ENCODE measurements around the gene PTX4.

- no peak for TF ChIP-seq CTCF (IDR thresholded peaks at IDR 0.05; ENCODE audit: extremely low read depth in 1 of 2, insufficient read depth in 1 of 2, low read depth in 1 of 2, low read length in 2 of 2)
- TF ChIP-seq EZH2 (IDR thresholded peaks at IDR 0.05; ENCODE audit: borderline replicate concordance, low read depth, low read length, severe bottlenecking), result no peak
- TF ChIP-seq FOS (IDR thresholded peaks at IDR 0.05; ENCODE audit: borderline replicate concordance, insufficient read depth, low read length), result no peak
- no peak for TF ChIP-seq GATA2 (IDR thresholded peaks at IDR 0.05; ENCODE audit: insufficient read depth, insufficient read length, low read depth, low read length)
- TF ChIP-seq POLR2AphosphoS5 (IDR thresholded peaks at IDR 0.05; ENCODE audit: insufficient read depth, low read depth, low read length), result no peak
Measured at GRCh38 chr16:1446296-1447080, 42.3 kb downstream of the PTX4 start.

Data from endothelial cell of umbilical vein (primary cell).